Coronary artery (tissue), 2 donors: Measurements from ENCODE around the gene EXOSC3.

Source experiments
- DNase-seq: peaks from one replicate; pipeline ENCODE4 v3.0.0-alpha.2; 2017; ENCODE audit warnings: low spot score
- H3K27ac ChIP-seq, 2 donors: fragments of 200-600 bp; sonication (generic); one replicate each; pipeline ENCODE4 v1.5.1; 2016 to 2019
- H3K4me3 ChIP-seq: fragments of 200-600 bp; sonication (generic); 2 replicates; pipeline ENCODE4 v1.5.1; 2016; ENCODE audit warnings: mild to moderate bottlenecking, moderate library complexity
- CTCF ChIP-seq: fragments of 200-600 bp; sonication (generic); IDR thresholded peaks from one replicate; pipeline ENCODE4 v1.5.1; 2019; ENCODE audit warnings: antibody characterized with exemption

EXOSC3 gene

GRCh38 chr9:37806271-37806670, 21.4 kb upstream of the EXOSC3 start:
- H3K4me3 ChIP-seq: no peak overlapping the region
- TF ChIP-seq CTCF: no peak
- no peak for DNase-seq
- H3K27ac ChIP-seq: no peak overlapping the region

GRCh38 chr9:37801959-37802711, 17.3 kb upstream of the EXOSC3 start:
- no peak for TF ChIP-seq CTCF
- no peak for DNase-seq
- no peak overlapping the region for H3K27ac ChIP-seq
- peak overlapping the region; percentile 88 for H3K4me3 ChIP-seq

DNA sequence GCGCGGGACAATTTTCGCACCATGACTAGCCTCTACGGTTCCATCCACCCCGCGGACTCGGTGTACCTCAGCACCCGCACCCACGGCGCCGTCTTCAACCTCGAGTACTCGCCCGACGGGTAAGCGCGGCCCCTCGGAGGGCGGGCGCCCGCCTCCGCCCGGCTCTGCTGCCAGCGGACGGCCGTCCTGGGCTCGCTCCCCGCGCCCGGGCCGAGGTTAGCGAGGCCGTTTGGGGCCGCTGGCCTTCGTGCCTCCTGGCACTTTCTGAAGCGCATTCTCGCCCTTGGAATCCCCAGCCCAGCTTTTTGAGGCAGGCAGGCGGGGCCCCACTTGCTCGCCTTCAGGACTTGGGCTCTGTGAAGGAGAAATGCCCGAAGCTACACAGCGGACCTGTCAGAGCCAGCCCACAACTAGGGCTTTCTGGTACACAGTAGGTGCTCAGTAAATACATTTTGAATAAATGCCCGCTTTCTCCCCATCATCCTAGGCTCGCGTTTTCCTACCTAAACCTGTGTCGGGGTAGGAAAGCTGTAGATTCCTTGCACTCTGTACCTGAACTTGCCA, 16.5 kb upstream of the EXOSC3 start:
- H3K4me3 ChIP-seq: peak overlapping the region; percentile 88
- TF ChIP-seq CTCF: no peak
- DNase-seq: no peak

GRCh38 chr9:37800631-37801286, 15.9 kb upstream of the EXOSC3 start, which contains the start of gene DCAF10:
Gene DCAF10 (plus strand): TSS chr9:37800797. CDS start chr9:37800867, 70 bp downstream.
- Histone ChIP-seq H3K4me3 (peak within 1 kb of the TSS; percentile 88), H3K27ac (peak within 1 kb of the TSS; percentile 81 to 95)
- TF ChIP-seq CTCF: no peak
- DNase-seq: peak; percentile 89

More for the DNA sequence above, 16.5 kb upstream of the EXOSC3 start:
- H3K27ac ChIP-seq: peak overlapping the region; percentile 81 to 95

DNA sequence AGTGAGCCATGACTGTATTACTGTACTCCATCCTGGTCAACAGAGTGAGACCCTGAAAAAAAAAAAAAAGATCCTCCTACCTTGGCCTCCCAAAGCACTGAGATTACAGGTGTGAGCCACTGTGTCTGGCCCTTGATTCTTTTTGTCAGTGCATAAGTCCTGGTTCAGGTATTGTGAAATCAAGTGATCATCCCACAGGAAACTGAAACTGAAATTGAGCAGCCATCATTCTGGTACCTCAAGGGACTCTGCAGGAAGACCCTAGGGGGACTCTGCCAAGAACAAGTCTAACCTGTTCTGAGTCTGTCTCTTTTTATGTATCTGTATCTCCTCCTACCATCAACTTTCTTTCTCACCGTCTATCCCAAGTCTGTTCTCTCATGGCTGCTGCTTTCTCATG, 13.8 kb upstream of the EXOSC3 start:
- no peak for TF ChIP-seq CTCF
- DNase-seq: no peak
- H3K27ac ChIP-seq: no peak overlapping the region
- no peak overlapping the region for H3K4me3 ChIP-seq

DNA sequence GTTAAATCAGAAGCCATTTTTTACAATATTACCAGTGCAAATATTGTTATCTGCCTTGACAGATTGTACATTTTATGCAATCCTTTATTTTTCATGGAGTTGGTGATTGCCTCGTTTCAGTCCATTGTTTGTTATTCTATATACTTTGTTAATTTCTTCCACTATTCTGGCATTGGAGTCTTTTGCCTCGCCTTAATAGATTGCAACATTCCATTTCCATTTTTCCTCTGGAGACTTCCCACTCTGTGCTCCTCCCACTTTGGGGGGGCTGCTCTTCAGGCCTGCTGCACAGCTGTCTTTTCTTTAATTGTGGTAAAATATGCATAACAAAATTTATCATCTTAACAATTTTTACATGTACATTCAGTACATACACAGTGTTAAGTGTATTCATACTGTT, 11.4 kb upstream of the EXOSC3 start:
- TF ChIP-seq CTCF: no peak
- Histone ChIP-seq H3K4me3 (no peak overlapping the region), H3K27ac (no peak overlapping the region)
- no peak for DNase-seq
